K562 (cell line): ENCODE measurements around the gene GNG7. TPM values are rescaled to one million over a fixed set of nuclear protein-coding genes. Genes with fewer than 3 reads are reported as not detected.

Source experiments
- BRCA1 ChIP-seq, 2 experiments: fragments of 450-650 bp in 1 of 2; sonication (generic) in 1 of 2; formaldehyde crosslinking in 1 of 2; IDR thresholded peaks; 2 replicates each; pipeline versions ENCODE4 v1.5.0 to v1.6.1; 2017 to 2020; ENCODE audit warnings: mild to moderate bottlenecking in 1 of 2, missing genetic modification reagents in 1 of 2
- BRD4 ChIP-seq: fragments of 200-600 bp; sonication (generic); IDR thresholded peaks from 2 replicates; pipeline ENCODE4 v1.6.1; 2017; ENCODE audit warnings: inconsistent platforms
- COPS2 ChIP-seq: fragments of 450-650 bp; conservative IDR thresholded peaks from 2 replicates; pipeline ENCODE4 v1.6.1; 2016; ENCODE audit warnings: mild to moderate bottlenecking, moderate library complexity
- ETS2 ChIP-seq: IDR thresholded peaks from 2 replicates; pipeline ENCODE4 v1.6.1; 2016; ENCODE audit warnings: borderline replicate concordance, missing genetic modification characterization, mild to moderate bottlenecking, moderate library complexity, missing compliant biosample characterization; ENCODE audit not compliant: poor library complexity, severe bottlenecking
- FOXJ3 ChIP-seq: sonication (generic); formaldehyde crosslinking; IDR thresholded peaks from 2 replicates; pipeline ENCODE4 v1.4.0; 2020; ENCODE audit warnings: mild to moderate bottlenecking, missing genetic modification reagents
- FUS ChIP-seq: fragments of 200-400 bp; formaldehyde crosslinking; optimal IDR thresholded peaks from 2 replicates; pipeline ENCODE3; 2017; ENCODE audit warnings: low read depth, low read length
- L3MBTL2 ChIP-seq: fragments of 450-650 bp; IDR thresholded peaks from 2 replicates; pipeline ENCODE4 v1.6.1; 2016; ENCODE audit warnings: mild to moderate bottlenecking, moderate library complexity
- MAZ ChIP-seq, 2 experiments: fragments of 450-650 bp in 1 of 2; sonication (generic) in 1 of 2; formaldehyde crosslinking; IDR thresholded peaks in 1 of 2; conservative IDR thresholded peaks in 1 of 2; 2 replicates each; pipeline versions ENCODE4 v1.4.0 to v1.5.0; 2020; ENCODE audit warnings: mild to moderate bottlenecking in 1 of 2, missing genetic modification reagents in 1 of 2
- NONO ChIP-seq, 2 experiments: fragments of 200-400 bp in 1 of 2; fragments of 450-650 bp in 1 of 2; formaldehyde crosslinking in 1 of 2; IDR thresholded peaks; 2 replicates each; pipeline ENCODE4 v1.6.1; 2017; ENCODE audit warnings: low read depth in 2 of 2, mild to moderate bottlenecking in 2 of 2, moderate library complexity in 2 of 2, low read length in 1 of 2
- NR1H2 ChIP-seq: sonication (generic); formaldehyde crosslinking; IDR thresholded peaks from 2 replicates; pipeline ENCODE4 v1.4.0; 2020; ENCODE audit warnings: mild to moderate bottlenecking, missing genetic modification reagents
- RREB1 ChIP-seq: fragments of 250-450 bp; sonication (Bioruptor Pico); IDR thresholded peaks from 2 replicates; pipeline ENCODE4 v1.4.0; 2020
- STAG1 ChIP-seq: sonication (generic); formaldehyde crosslinking; IDR thresholded peaks from 2 replicates; pipeline ENCODE4 v1.5.0; 2020; ENCODE audit warnings: missing genetic modification reagents, borderline replicate concordance
- THRAP3 ChIP-seq: fragments of 450-650 bp; IDR thresholded peaks from 2 replicates; pipeline ENCODE4 v1.6.1; 2016; ENCODE audit warnings: mild to moderate bottlenecking, inconsistent platforms, borderline replicate concordance
- ZNF224 ChIP-seq: sonication (generic); formaldehyde crosslinking; IDR thresholded peaks from 2 replicates; pipeline ENCODE4 v1.8.0; 2022; ENCODE audit warnings: mild to moderate bottlenecking, missing genetic modification reagents
- ZNF586 ChIP-seq: fragments of 450-650 bp; formaldehyde crosslinking; conservative IDR thresholded peaks from 2 replicates; pipeline ENCODE4 v1.4.0; 2020; ENCODE audit warnings: mild to moderate bottlenecking, moderate library complexity
- polyA plus RNA-seq, 8 experiments: library from polyadenylated mRNA; depleted of rRNA in 4 of 8; stranded (reverse) in 5 of 8; unstranded in 3 of 8; fragments of >200 nt; fragmentation: Nextera tagmentation in 2 of 8; fragmentation: Illumina TruSeq in 1 of 8; extraction: Ambion mirVana in 2 of 8; extraction: Trizol in 1 of 8; gene quantifications; 2 replicates each; pipeline versions ENCODE4 v1.2.1 to v1.2.3, GENCODE V29; 2011 to 2014; ENCODE audit warnings: inconsistent platforms in 1 of 8, missing spikeins in 1 of 8
- total RNA-seq, 7 experiments: library from RNA; depleted of rRNA in 6 of 7; stranded (reverse); fragments of >200 nt in 6 of 7; fragmentation: Illumina TruSeq in 2 of 7; extraction: Trizol in 2 of 7; gene quantifications; 2 replicates each; pipeline versions ENCODE4 v1.2.1 to v1.2.3, GENCODE V29; 2011 to 2021; ENCODE audit warnings: low replicate concordance in 1 of 7
- TF ChIP-seq, protein P1 (sequence below): fragments of 250-450 bp; sonication (Bioruptor Pico); IDR thresholded peaks from 2 replicates; pipeline ENCODE4 v1.5.0; 2021
- TF ChIP-seq, protein P2 (sequence below): fragments of 250-450 bp; sonication (Bioruptor Pico); IDR thresholded peaks from 2 replicates; pipeline ENCODE4 v1.9.0; 2021; ENCODE audit warnings: mild to moderate bottlenecking, inconsistent platforms
- TF ChIP-seq, protein P3 (sequence below): IDR thresholded peaks from 3 replicates; pipeline ENCODE4 v1.6.1; 2011; ENCODE audit warnings: borderline replicate concordance, mild to moderate bottlenecking; ENCODE audit not compliant: insufficient read length, insufficient read depth

Gene GNG7
- total and polyA plus RNA-seq, 9 of the 15 experiments (the other 6 are each of a cell fraction or from before 2014, with no cell fraction given): 0.01 to 0.20 (median 0.06) TPM; not detected in 1

- no peak for TF ChIP-seq RREB1 (CRISPR knock-in tag)
- TF ChIP-seq, protein P1, sequence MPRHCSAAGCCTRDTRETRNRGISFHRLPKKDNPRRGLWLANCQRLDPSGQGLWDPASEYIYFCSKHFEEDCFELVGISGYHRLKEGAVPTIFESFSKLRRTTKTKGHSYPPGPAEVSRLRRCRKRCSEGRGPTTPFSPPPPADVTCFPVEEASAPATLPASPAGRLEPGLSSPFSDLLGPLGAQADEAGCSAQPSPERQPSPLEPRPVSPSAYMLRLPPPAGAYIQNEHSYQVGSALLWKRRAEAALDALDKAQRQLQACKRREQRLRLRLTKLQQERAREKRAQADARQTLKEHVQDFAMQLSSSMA (CRISPR knock-in tag): no peak
- TF ChIP-seq BRD4: no peak
- TF ChIP-seq ZNF224 (CRISPR knock-in tag): no peak
- TF ChIP-seq NR1H2 (CRISPR knock-in tag): no peak
- no peak for TF ChIP-seq NONO (IDR thresholded peaks at IDR 0.05; ENCODE audit: low read depth in 2 of 2, low read length in 1 of 2)
- TF ChIP-seq THRAP3: no peak
- 0 out of 2 replicates have a peak, but pooled peaks have one; percentile 18 for TF ChIP-seq L3MBTL2
- no peak for TF ChIP-seq FOXJ3 (CRISPR knock-in tag)
- TF ChIP-seq BRCA1 (IDR thresholded peaks at IDR 0.05): no peak
- TF ChIP-seq BRCA1 (CRISPR knock-in tag; IDR thresholded peaks at IDR 0.05): no peak
- TF ChIP-seq STAG1 (CRISPR knock-in tag): peak; percentile 93
- peak in 1 of 2 experiments; percentile 53; a peak in 1 of 4 replicates for TF ChIP-seq MAZ (CRISPR knock-in tag; conservative IDR thresholded peaks at IDR 0.05 in 1 of 2, IDR thresholded peaks at IDR 0.05 in 1 of 2)
- no peak for TF ChIP-seq ZNF586 (CRISPR knock-in tag)
- TF ChIP-seq COPS2: no peak
- TF ChIP-seq, protein P2, sequence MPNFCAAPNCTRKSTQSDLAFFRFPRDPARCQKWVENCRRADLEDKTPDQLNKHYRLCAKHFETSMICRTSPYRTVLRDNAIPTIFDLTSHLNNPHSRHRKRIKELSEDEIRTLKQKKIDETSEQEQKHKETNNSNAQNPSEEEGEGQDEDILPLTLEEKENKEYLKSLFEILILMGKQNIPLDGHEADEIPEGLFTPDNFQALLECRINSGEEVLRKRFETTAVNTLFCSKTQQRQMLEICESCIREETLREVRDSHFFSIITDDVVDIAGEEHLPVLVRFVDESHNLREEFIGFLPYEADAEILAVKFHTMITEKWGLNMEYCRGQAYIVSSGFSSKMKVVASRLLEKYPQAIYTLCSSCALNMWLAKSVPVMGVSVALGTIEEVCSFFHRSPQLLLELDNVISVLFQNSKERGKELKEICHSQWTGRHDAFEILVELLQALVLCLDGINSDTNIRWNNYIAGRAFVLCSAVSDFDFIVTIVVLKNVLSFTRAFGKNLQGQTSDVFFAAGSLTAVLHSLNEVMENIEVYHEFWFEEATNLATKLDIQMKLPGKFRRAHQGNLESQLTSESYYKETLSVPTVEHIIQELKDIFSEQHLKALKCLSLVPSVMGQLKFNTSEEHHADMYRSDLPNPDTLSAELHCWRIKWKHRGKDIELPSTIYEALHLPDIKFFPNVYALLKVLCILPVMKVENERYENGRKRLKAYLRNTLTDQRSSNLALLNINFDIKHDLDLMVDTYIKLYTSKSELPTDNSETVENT (CRISPR knock-in tag): no peak
- TF ChIP-seq ETS2 (tag): no peak
- no peak for TF ChIP-seq FUS
- TF ChIP-seq, protein P3, sequence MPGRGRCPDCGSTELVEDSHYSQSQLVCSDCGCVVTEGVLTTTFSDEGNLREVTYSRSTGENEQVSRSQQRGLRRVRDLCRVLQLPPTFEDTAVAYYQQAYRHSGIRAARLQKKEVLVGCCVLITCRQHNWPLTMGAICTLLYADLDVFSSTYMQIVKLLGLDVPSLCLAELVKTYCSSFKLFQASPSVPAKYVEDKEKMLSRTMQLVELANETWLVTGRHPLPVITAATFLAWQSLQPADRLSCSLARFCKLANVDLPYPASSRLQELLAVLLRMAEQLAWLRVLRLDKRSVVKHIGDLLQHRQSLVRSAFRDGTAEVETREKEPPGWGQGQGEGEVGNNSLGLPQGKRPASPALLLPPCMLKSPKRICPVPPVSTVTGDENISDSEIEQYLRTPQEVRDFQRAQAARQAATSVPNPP: no peak
Observed at GRCh38 chr19:2648528-2648937, 54.0 kb downstream of the GNG7 start (continued).
